H1 (cell line): Measurements from ENCODE around the gene HKDC1. TPM values are rescaled to one million over a fixed set of nuclear protein-coding genes. Genes with fewer than 3 reads are reported as not detected.

Experiments used
- CTCF ChIA-PET: fragments of 300-600 bp; sonication (Branson Sonifier 250); formaldehyde crosslinking; loops from one replicate; lab custom pipeline; 2021; ENCODE audit not compliant: partially characterized antibody; lab: Charles Lee
- POLR2A ChIA-PET: fragments of 300-600 bp; sonication (Branson Sonifier 250); formaldehyde crosslinking; loops from one replicate; lab custom pipeline; 2021; ENCODE audit warnings: inconsistent platforms; ENCODE audit not compliant: partially characterized antibody; lab: Charles Lee
- DNase-seq, 2 experiments: peaks; one replicate each; pipeline versions ENCODE4 v3.0.0 to v3.0.0-alpha.2; 2010 to 2022; ENCODE audit warnings: low spot score in 2 of 2, low read depth in 1 of 2, mixed read lengths in 1 of 2
- FAIRE-seq: peaks from 2 replicates; lab custom pipeline; 2011; peaks lifted over from hg19 to GRCh38; lab: Jason Lieb, UNC
- H2AFZ ChIP-seq: 2 replicates; pipeline ENCODE4 v1.8.1; 2012; ENCODE audit warnings: low read length, inconsistent platforms
- H2AK5ac ChIP-seq: 2 replicates; pipeline ENCODE4 v1.6.1; 2013; ENCODE audit warnings: low read depth, low read length
- H2BK120ac ChIP-seq: replicated peaks from 2 replicates; pipeline ENCODE3; 2013; ENCODE audit warnings: low read depth, low read length, inconsistent platforms
- H2BK12ac ChIP-seq: 2 replicates; pipeline ENCODE4 v1.6.1; 2013; ENCODE audit warnings: low read depth, low read length
- H2BK15ac ChIP-seq: 2 replicates; pipeline ENCODE4 v1.6.1; 2013; ENCODE audit warnings: low read length
- H2BK20ac ChIP-seq: 2 replicates; pipeline ENCODE4 v1.6.1; 2013; ENCODE audit warnings: low read length
- H2BK5ac ChIP-seq: 2 replicates; pipeline ENCODE4 v1.6.1; 2013; ENCODE audit warnings: low read depth, low read length
- H3K14ac ChIP-seq: 2 replicates; pipeline ENCODE4 v1.6.1; 2013; ENCODE audit warnings: inconsistent platforms; ENCODE audit not compliant: insufficient read length
- H3K18ac ChIP-seq: 2 replicates; pipeline ENCODE4 v1.6.1; 2013; ENCODE audit warnings: low read length; ENCODE audit errors: extremely low read depth
- H3K23ac ChIP-seq: 2 replicates; pipeline ENCODE4 v1.6.1; 2013; ENCODE audit warnings: inconsistent platforms; ENCODE audit not compliant: insufficient read length
- H3K23me2 ChIP-seq: 2 replicates; pipeline ENCODE4 v1.6.1; 2013; ENCODE audit warnings: low read depth, low read length
- H3K27ac ChIP-seq: 2 replicates; pipeline ENCODE4 v1.6.1; 2011; ENCODE audit warnings: low read depth, low read length, inconsistent platforms
- H3K27me3 ChIP-seq, 4 experiments: replicated peaks in 1 of 4; 1 replicate in 1 of 4; 2 replicates in 3 of 4; pipeline versions ENCODE4 v1.6.1 to v1.8.1; 2011 to 2013; ENCODE audit warnings: low read length in 3 of 4, mild to moderate bottlenecking in 3 of 4, inconsistent platforms in 2 of 4, mixed read lengths in 2 of 4, moderate library complexity in 1 of 4; ENCODE audit not compliant: control insufficient read depth in 3 of 4, insufficient read depth in 3 of 4; ENCODE audit errors: extremely low read depth in 1 of 4
- H3K36me3 ChIP-seq, 4 experiments: 2 replicates each; pipeline versions ENCODE4 v1.6.1 to v1.8.1; 2011 to 2013; ENCODE audit warnings: mild to moderate bottlenecking in 4 of 4, low read length in 3 of 4, moderate library complexity in 2 of 4, control low read depth in 1 of 4, inconsistent platforms in 1 of 4; ENCODE audit not compliant: insufficient read depth in 4 of 4, control insufficient read depth in 2 of 4
- H3K4ac ChIP-seq: replicated peaks from 2 replicates; pipeline ENCODE3; 2013; ENCODE audit warnings: low read length, low read depth, mixed read lengths, inconsistent platforms; ENCODE audit not compliant: insufficient read length
- H3K4me1 ChIP-seq, 4 experiments: replicated peaks in 1 of 4; 1 replicate in 1 of 4; 2 replicates in 3 of 4; pipeline versions ENCODE4 v1.6.1 to v1.8.1; 2011 to 2013; ENCODE audit warnings: low read length in 3 of 4, inconsistent platforms in 2 of 4, mixed read lengths in 1 of 4; ENCODE audit not compliant: insufficient read depth in 4 of 4, control insufficient read depth in 3 of 4
- H3K4me2 ChIP-seq, 2 experiments: 2 replicates each; pipeline versions ENCODE4 v1.6.1 to v1.8.1; 2011 to 2013; ENCODE audit warnings: low read depth in 2 of 2, low read length in 2 of 2, control low read depth in 1 of 2, inconsistent platforms in 1 of 2, mild to moderate bottlenecking in 1 of 2; ENCODE audit not compliant: insufficient read depth in 1 of 2
- H3K4me3 ChIP-seq, 4 experiments: fragments of 200-600, 300-600 bp in 1 of 4; sonication (generic), shearing (Covaris generic), sonication (Bioruptor Twin) in 1 of 4; 2 replicates each; pipeline versions ENCODE4 v1.5.1 to v1.8.1; 2011 to 2016; ENCODE audit warnings: low read length in 4 of 4, low read depth in 3 of 4, control low read depth in 2 of 4, inconsistent platforms in 2 of 4, mild to moderate bottlenecking in 2 of 4, mixed read lengths in 1 of 4, moderate library complexity in 1 of 4; ENCODE audit not compliant: insufficient read depth in 2 of 4; ENCODE audit errors: extremely low read depth in 1 of 4
- H3K56ac ChIP-seq: replicated peaks from 2 replicates; pipeline ENCODE3; 2013; ENCODE audit warnings: low read depth, mild to moderate bottlenecking, mixed read lengths, low read length, inconsistent platforms; ENCODE audit not compliant: insufficient read length
- H3K79me1 ChIP-seq: 2 replicates; pipeline ENCODE4 v1.6.1; 2013; ENCODE audit warnings: low read depth, low read length, control low read depth
- H3K79me2 ChIP-seq, 2 experiments: 2 replicates each; pipeline versions ENCODE4 v1.6.1 to v1.8.1; 2012 to 2013; ENCODE audit warnings: low read length in 2 of 2, mild to moderate bottlenecking in 2 of 2, inconsistent platforms in 1 of 2; ENCODE audit not compliant: insufficient read depth in 2 of 2, control insufficient read depth in 1 of 2
- H3K9ac ChIP-seq, 4 experiments: replicated peaks in 1 of 4; 1 replicate in 1 of 4; 2 replicates in 3 of 4; pipeline versions ENCODE4 v1.6.1 to v1.8.1; 2011 to 2013; ENCODE audit warnings: low read depth in 3 of 4, low read length in 3 of 4, control low read depth in 2 of 4, mild to moderate bottlenecking in 2 of 4, moderate library complexity in 2 of 4, inconsistent platforms in 1 of 4; ENCODE audit errors: extremely low read depth in 1 of 4
- H3K9me3 ChIP-seq, 2 experiments: 2 replicates each; pipeline versions ENCODE4 v1.6.1 to v1.8.1; 2012 to 2013; ENCODE audit warnings: mild to moderate bottlenecking in 2 of 2, moderate library complexity in 2 of 2, control low read depth in 1 of 2, inconsistent platforms in 1 of 2, low read depth in 1 of 2, low read length in 1 of 2, mixed read lengths in 1 of 2; ENCODE audit not compliant: insufficient read depth in 2 of 2
- H4K20me1 ChIP-seq, 2 experiments: replicated peaks in 1 of 2; 2 replicates each; pipeline versions ENCODE3 to v1.8.1; 2011 to 2013; ENCODE audit warnings: inconsistent platforms in 2 of 2, low read length in 2 of 2, mild to moderate bottlenecking in 1 of 2; ENCODE audit not compliant: insufficient read depth in 2 of 2, control insufficient read depth in 1 of 2
- H4K5ac ChIP-seq: 2 replicates; pipeline ENCODE4 v1.6.1; 2013; ENCODE audit warnings: low read length, low read depth, mixed read lengths, inconsistent platforms; ENCODE audit not compliant: insufficient read length
- H4K8ac ChIP-seq: 2 replicates; pipeline ENCODE4 v1.8.0; 2013; ENCODE audit warnings: mild to moderate bottlenecking, moderate library complexity, low read length, inconsistent platforms; ENCODE audit not compliant: insufficient read depth; ENCODE audit errors: extremely low read depth
- H4K91ac ChIP-seq: replicated peaks from 2 replicates; pipeline ENCODE3; 2013; ENCODE audit warnings: low read length, mixed read lengths, inconsistent platforms; ENCODE audit not compliant: insufficient read length
- CHD1 ChIP-seq: IDR thresholded peaks from 2 replicates; pipeline ENCODE4 v1.6.1; 2012; ENCODE audit warnings: low read depth, low read length, improper control_type of control experiment
- EZH2 ChIP-seq: fragments of 200-600 bp; sonication (generic); IDR thresholded peaks from 2 replicates; pipeline ENCODE4 v1.7.1; 2012; ENCODE audit warnings: low read depth, mild to moderate bottlenecking, moderate library complexity, low read length, inconsistent platforms; ENCODE audit not compliant: severe bottlenecking
- JUN ChIP-seq: IDR thresholded peaks from 2 replicates; pipeline ENCODE4 v1.6.1; 2011; ENCODE audit warnings: low read depth, mild to moderate bottlenecking, improper control_type of control experiment, low read length
- RAD21 ChIP-seq, 2 experiments: IDR thresholded peaks in 1 of 2; conservative IDR thresholded peaks in 1 of 2; 2 replicates each; pipeline ENCODE4 v1.6.1; 2011; ENCODE audit warnings: low read depth in 2 of 2, low read length in 2 of 2, improper control_type of control experiment in 1 of 2, inconsistent platforms in 1 of 2, mild to moderate bottlenecking in 1 of 2, moderate library complexity in 1 of 2
- SP1 ChIP-seq: IDR thresholded peaks from 2 replicates; pipeline ENCODE4 v1.6.1; 2011; ENCODE audit warnings: low read depth, low read length
- SRF ChIP-seq: IDR thresholded peaks from 2 replicates; pipeline ENCODE4 v1.6.1; 2011; ENCODE audit warnings: mild to moderate bottlenecking, low read depth, low read length, moderate library complexity
- TBP ChIP-seq: IDR thresholded peaks from 2 replicates; pipeline ENCODE4 v1.6.1; 2011; ENCODE audit warnings: low read depth, low read length, improper control_type of control experiment
- WGBS, 2 experiments: shearing (Covaris generic) in 1 of 2; methylation state at CpG; one replicate each; pipeline versions ENCODE4 v1.1.6 to v1.1.7; 2013 to 2015; ENCODE audit warnings: low lambda C conversion rate in 2 of 2, mixed read lengths in 2 of 2, inconsistent platforms in 1 of 2, low coverage in 1 of 2, missing lambda C conversion rate in 1 of 2; ENCODE audit not compliant: insufficient replicate concordance in 2 of 2, insufficient coverage in 1 of 2, insufficient read length in 1 of 2; ENCODE audit errors: extremely low coverage in 1 of 2, missing lambda C conversion rate in 1 of 2; 5-methylcytosine and 5-hydroxymethylcytosine counted together
- polyA plus RNA-seq, 7 experiments: library from polyadenylated mRNA; depleted of rRNA in 3 of 7; stranded (reverse) in 5 of 7; unstranded in 2 of 7; fragments of >200 nt in 5 of 7; fragments of 200-250 nt in 2 of 7; gene quantifications; 1 replicate in 5 of 7; 2 replicates in 1 of 7; 4 replicates in 1 of 7; pipeline versions ENCODE4 v1.2.1 to v1.2.3, GENCODE V29; 2011 to 2013; ENCODE audit warnings: missing spikeins in 2 of 7, mixed read lengths in 2 of 7
- total RNA-seq: library from RNA; stranded (reverse); fragmentation: NEBNext Ultra II Directional; extraction: Animal tissue kit (Norgen Biotek cat#: 25700); gene quantifications from 2 replicates; pipeline ENCODE4 v1.2.1, GENCODE V29; 2021

Gene HKDC1
- total and polyA plus RNA-seq, 2 of the 8 experiments (the other 6 are each of a cell fraction or from before 2014, with no cell fraction given) = 0.12 to 0.78 TPM

DNA sequence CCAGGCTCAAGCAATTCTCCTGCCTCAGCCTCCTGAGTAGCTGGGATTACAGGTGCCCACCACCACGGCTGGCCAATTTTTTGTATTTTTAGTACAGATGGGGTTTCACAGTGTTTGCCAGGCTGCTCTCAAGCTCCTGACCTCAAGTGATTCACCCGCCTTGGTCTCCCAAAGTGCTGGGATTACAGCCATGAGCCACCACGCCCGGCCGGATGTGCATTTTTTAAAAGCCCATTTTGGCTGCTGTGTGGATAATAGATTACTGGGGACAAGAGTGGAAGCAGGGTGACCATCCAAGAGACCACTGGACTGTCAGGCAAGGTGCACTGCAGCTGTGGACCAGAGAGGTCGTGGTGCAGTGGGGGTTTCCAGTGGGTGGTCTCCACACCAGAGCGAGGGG is 21.4 kb downstream of the HKDC1 start:
- no peaks in the 10 kb centered on the region for H3K27me3 ChIP-seq
- TF ChIP-seq SP1 = no peak
- no peak for TF ChIP-seq EZH2
- no peak for TF ChIP-seq RAD21 (IDR thresholded peaks at IDR 0.05 in 1 of 2, conservative IDR thresholded peaks at IDR 0.05 in 1 of 2; ENCODE audit: low read depth in 2 of 2, low read length in 2 of 2)
- TF ChIP-seq JUN = no peak
- TF ChIP-seq TBP = no peak
- TF ChIP-seq SRF = no peak
- no peak for TF ChIP-seq CHD1
- TF ChIP-seq, all 59 proteins: peak for 0
- ChIA-PET CTCF (interaction anchor here (0.7 to 8.1 kb wide), 8 partner anchors 49 to 164 kb away, joined by 3 to 66 read pairs (median 4); no protein-coding TSS in a partner anchor), POLR2A (no interaction called here)
- Histone ChIP-seq H4K20me1 (no peaks in the 10 kb centered on the region), H4K5ac (no peak overlapping the region), H3K36me3 (no peaks in the 10 kb centered on the region), H3K79me1 (no peaks in the 10 kb centered on the region), H3K4me2 (no peak overlapping the region), H3K14ac (no peak overlapping the region), H3K4ac (no peak overlapping the region), H3K9me3 (no peaks in the 10 kb centered on the region), H3K23ac (no peak overlapping the region), H3K4me1 (no peaks in the 10 kb centered on the region), H2AFZ (no peak overlapping the region), H2BK120ac (no peak overlapping the region), H3K18ac (no peak overlapping the region), H3K23me2 (no peaks in the 10 kb centered on the region), H2BK5ac (no peak overlapping the region), H2BK20ac (no peak overlapping the region), H3K4me3 (no peak overlapping the region), H2BK15ac (no peak overlapping the region), H3K56ac (no peak overlapping the region), H3K9ac (no peak overlapping the region), H4K8ac (no peak overlapping the region), H2BK12ac (no peak overlapping the region; the same call in 1 of the 2 replicates), H3K79me2 (no peaks in the 10 kb centered on the region), H2AK5ac (no peak overlapping the region), H3K27ac (no peak overlapping the region), H4K91ac (no peak overlapping the region)
- no peak for FAIRE-seq
- WGBS, 2 experiments = 91% methylated on average over 7 of the region's 7 CpGs; no CpG with 5 or more reads in 1 of the 2 experiments
- DNase-seq = no peak
